Psoas muscle (tissue), 8 donors: ENCODE measurements around the gene AQR. TPM values are rescaled to one million over a fixed set of nuclear protein-coding genes. Genes with fewer than 3 reads are reported as not detected.
"Not testable (repeated sequence)": the region's sequence is repeated elsewhere in the genome, so short reads cannot be mapped to it uniquely, and the experiment has no call there.

ENCODE experiments used
- ATAC-seq, 4 donors: fragments of 200-7000 bp; cut with Tn5 transposase; one replicate each; pipeline ENCODE4 v1.9.1; 2020; ENCODE audit warnings: moderate library complexity in 3 of 4, mild to moderate bottlenecking in 2 of 4
- DNase-seq, 2 donors: peaks; one replicate each; pipeline ENCODE4 v3.0.0-alpha.2; 2020
- H3K27ac ChIP-seq: fragments of 200-600 bp; one replicate; pipeline ENCODE4 v1.8.0; 2022
- H3K27me3 ChIP-seq, 3 donors: fragments of 200-600 bp in 1 of 3; one replicate each; pipeline versions ENCODE4 v1.6.1 to v1.8.0; 2013 to 2022; ENCODE audit warnings: low read length in 2 of 3, mild to moderate bottlenecking in 2 of 3, moderate library complexity in 1 of 3; ENCODE audit not compliant: insufficient read depth in 3 of 3
- H3K36me3 ChIP-seq, 2 donors: fragments of 200-600 bp in 1 of 2; one replicate each; pipeline versions ENCODE4 v1.6.1 to v1.8.0; 2013 to 2022; ENCODE audit warnings: low read depth in 1 of 2, mild to moderate bottlenecking in 1 of 2, moderate library complexity in 1 of 2; ENCODE audit not compliant: insufficient read depth in 1 of 2
- H3K4me1 ChIP-seq: fragments of 200-600 bp; one replicate; pipeline ENCODE4 v1.8.0; 2022
- H3K4me3 ChIP-seq: fragments of 200-600 bp; one replicate; pipeline ENCODE4 v1.8.0; 2022; ENCODE audit warnings: mild to moderate bottlenecking
- H3K9me3 ChIP-seq: fragments of 200-600 bp; one replicate; pipeline ENCODE4 v1.8.0; 2022
- WGBS, 3 donors: extraction: QIAGEN DNeasy Blood & Tissue Kit; methylation state at CpG; one replicate each; pipeline versions ENCODE4 v1.1.6 to v1.1.7; 2013; 5-methylcytosine and 5-hydroxymethylcytosine counted together
- intact Hi-C, 2 donors: fragments of 100-400 bp; cut with DNase I; formaldehyde crosslinking; loops; one replicate each; pipeline versions ENCODE4 v1.11.0 to v1.14.2; 2022
- polyA plus RNA-seq, 3 donors: library from polyadenylated mRNA; stranded (reverse); fragments of 200-250 nt; gene quantifications; one replicate each; pipeline ENCODE4 v1.2.3, GENCODE V29; 2013
- total RNA-seq, 4 donors: library from RNA; stranded (reverse); fragmentation: NEBNext Ultra II Directional in 2 of 4; extraction: Animal tissue kit (Norgen Biotek cat#: 25700) in 2 of 4; gene quantifications; one replicate each; pipeline versions ENCODE4 v1.2.1 to v1.2.4, GENCODE V29; 2021 to 2023
- TF ChIP-seq, protein P1 (sequence below): fragments of 200-600 bp; IDR thresholded peaks from one replicate; pipeline ENCODE4 v1.8.0; 2022; ENCODE audit warnings: antibody characterized with exemption
- donor health status: healthy with polysubstance abuse.
- donor health status: DM: no; HTN: no; CAD: no; lungs with moderate emphysema.
- donor health status: Bipolar disorder and iron deficiency.
- donor health status: healthy.
- donor health status: DM: yes; HTN: yes; CAD: no.
- donor health status: DM: no; HTN: no; CAD: no.
- donor health status: DM: no; HTN: no; CAD: no.
- donor health status: DM: yes; HTN: yes; CAD: no.

The AQR gene
- total and polyA plus RNA-seq, 7 donors = 3.4 to 12.2 (median 8.4) TPM

DNA sequence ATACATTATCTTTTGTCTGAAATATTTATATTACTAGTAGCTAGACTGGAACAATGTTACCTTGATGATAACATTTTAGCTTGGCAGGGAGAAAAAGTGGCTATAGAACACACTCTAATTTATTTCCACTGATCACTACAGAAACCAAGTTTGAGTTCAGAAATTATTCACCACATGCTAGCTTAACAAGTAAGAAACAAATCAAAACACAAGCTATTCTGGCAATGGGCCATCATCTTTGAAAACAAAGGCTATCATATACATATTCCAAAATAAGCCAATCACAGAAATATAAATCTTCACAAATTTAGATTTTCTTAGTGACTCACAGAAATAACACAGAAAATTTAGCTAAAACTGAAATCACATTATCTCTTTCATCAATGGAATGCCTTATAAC, 17.1 kb downstream of the AQR start:
- no peak for DNase-seq
- H3K4me3 ChIP-seq = no peak overlapping the region
- H3K36me3 ChIP-seq = peaks cover 0 to 53% of the 10 kb centered on the region in 2 donors
- H3K27ac ChIP-seq = no peak overlapping the region
- TF ChIP-seq, protein P1, sequence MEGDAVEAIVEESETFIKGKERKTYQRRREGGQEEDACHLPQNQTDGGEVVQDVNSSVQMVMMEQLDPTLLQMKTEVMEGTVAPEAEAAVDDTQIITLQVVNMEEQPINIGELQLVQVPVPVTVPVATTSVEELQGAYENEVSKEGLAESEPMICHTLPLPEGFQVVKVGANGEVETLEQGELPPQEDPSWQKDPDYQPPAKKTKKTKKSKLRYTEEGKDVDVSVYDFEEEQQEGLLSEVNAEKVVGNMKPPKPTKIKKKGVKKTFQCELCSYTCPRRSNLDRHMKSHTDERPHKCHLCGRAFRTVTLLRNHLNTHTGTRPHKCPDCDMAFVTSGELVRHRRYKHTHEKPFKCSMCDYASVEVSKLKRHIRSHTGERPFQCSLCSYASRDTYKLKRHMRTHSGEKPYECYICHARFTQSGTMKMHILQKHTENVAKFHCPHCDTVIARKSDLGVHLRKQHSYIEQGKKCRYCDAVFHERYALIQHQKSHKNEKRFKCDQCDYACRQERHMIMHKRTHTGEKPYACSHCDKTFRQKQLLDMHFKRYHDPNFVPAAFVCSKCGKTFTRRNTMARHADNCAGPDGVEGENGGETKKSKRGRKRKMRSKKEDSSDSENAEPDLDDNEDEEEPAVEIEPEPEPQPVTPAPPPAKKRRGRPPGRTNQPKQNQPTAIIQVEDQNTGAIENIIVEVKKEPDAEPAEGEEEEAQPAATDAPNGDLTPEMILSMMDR = no peak
- no peaks in the 10 kb centered on the region for H3K4me1 ChIP-seq
- ATAC-seq = no peak
- intact Hi-C loops = no loop called here
- H3K27me3 ChIP-seq = no peaks in the 10 kb centered on the region
- no peaks in the 10 kb centered on the region for H3K9me3 ChIP-seq

DNA sequence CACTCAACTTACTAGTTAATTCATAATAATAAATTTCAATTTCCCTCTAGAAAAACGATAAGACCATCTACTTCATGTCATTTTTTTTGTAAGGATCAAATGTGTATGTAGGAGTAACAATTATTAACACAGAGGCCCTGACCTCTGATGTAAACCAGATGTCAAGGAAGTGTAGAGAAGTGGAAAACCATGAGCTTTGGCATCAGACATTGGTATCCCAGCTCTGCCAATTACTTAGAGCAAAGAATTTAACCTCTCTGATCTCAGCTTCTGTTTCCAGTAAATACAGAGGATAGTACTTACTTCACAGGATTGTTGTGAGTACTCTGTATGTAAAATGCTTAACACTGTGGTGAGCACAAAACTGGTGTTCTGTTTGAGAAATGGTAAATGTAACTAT, 17.5 kb downstream of the AQR start:
- Histone ChIP-seq H3K36me3 (peaks cover 0 to 55% of the 10 kb centered on the region in 2 donors), H3K4me3 (no peak overlapping the region), H3K4me1 (no peaks in the 10 kb centered on the region), H3K9me3 (no peaks in the 10 kb centered on the region), H3K27me3 (no peaks in the 10 kb centered on the region), H3K27ac (no peak overlapping the region)
- DNase-seq = no peak
- WGBS, 3 donors = 54 to 78% (median 56%) methylated on average over 1 of the region's 1 CpG
- no peak for ATAC-seq
- intact Hi-C loops = no loop called here
- TF ChIP-seq, protein P1 = no peak

DNA sequence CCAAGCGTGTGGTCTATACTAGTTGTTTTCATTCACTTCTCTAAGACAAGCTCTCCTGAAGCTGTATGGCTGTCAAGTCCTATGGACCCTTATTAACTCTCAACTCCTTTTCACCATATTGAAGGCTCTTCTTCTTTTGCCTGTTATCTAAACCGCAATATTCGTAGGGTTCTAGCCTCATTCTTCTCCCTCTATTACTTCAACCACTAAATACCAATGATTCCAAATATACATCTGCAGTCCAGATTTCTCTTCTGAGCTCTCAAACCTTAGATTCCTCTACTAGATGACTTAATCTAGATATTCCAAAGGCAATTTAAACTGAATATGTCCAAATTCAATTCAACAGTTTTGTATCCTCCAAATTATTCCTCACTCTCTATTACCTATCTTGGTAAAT, 24.6 kb downstream of the AQR start:
- H3K4me1 ChIP-seq = no peaks in the 10 kb centered on the region
- H3K27me3 ChIP-seq = no peaks in the 10 kb centered on the region
- peaks cover 5 to 65% of the 10 kb centered on the region in 2 donors for H3K36me3 ChIP-seq
- TF ChIP-seq, protein P1 = no peak
- H3K4me3 ChIP-seq = no peak overlapping the region
- intact Hi-C loops = no loop called here
- ATAC-seq = no peak
- 92 to 93% (median 93%) methylated on average over 3 of the region's 3 CpGs for whole genome bisulfite sequencing, 3 donors
- no peak overlapping the region for H3K27ac ChIP-seq
- DNase-seq = no peak
- no peaks in the 10 kb centered on the region for H3K9me3 ChIP-seq

DNA sequence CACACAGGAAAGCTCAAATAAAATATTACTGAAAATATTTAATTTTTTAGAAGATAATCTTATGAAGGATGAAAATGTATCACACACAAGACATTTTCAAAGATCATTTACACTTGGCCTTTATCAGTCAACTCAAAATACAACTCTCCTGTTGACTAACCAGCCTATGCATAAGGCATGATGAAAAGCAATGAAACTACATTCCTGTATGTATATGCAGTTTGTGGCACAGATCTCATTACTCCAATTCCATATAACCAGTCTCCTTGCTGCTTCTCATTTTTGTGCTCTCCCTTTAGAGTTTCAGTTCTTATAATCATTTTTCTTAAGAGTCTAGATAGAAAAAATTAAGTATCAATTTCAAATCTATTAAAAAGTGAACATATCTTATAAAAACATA, 25.8 kb downstream of the AQR start:
- peaks cover 5 to 77% of the 10 kb centered on the region in 2 donors for H3K36me3 ChIP-seq
- intact Hi-C loops = no loop called here
- ATAC-seq = no peak

DNA sequence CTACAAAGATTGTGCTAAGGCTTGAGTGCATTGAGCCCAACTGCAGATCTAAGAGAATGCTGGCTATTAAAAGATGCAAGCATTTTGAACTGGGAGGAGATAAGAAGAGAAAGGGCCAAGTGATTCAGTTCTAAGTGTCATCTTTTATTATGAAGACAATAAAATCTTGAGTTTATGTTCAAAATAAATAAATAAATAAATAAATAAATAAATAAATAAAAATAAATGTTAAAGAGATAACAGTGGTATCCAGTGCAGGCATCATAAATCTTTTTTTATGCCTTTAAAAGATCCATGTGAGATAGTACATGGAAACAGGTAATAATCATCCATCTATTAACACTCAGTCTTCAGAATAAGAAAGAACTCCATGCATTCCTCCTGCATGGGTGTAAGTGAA, 26.3 kb downstream of the AQR start:
- H3K27ac ChIP-seq, H3K4me1 ChIP-seq, intact Hi-C loops, DNase-seq, H3K9me3 ChIP-seq, H3K4me3 ChIP-seq, H3K27me3 ChIP-seq, ATAC-seq: not testable (repeated sequence)
- H3K36me3 ChIP-seq = peaks cover 5 to 79% of the 10 kb centered on the region in 2 donors

More for the DNA sequence above, 25.8 kb downstream of the AQR start:
- no peak for DNase-seq
- Histone ChIP-seq H3K4me3 (no peak overlapping the region), H3K9me3 (no peaks in the 10 kb centered on the region), H3K27me3 (no peaks in the 10 kb centered on the region), H3K4me1 (no peaks in the 10 kb centered on the region), H3K27ac (no peak overlapping the region)
- TF ChIP-seq, protein P1 = no peak
